H1 (cell line): Measurements from ENCODE around the gene AIM2. TPM values are rescaled to one million over a fixed set of nuclear protein-coding genes. Genes with fewer than 3 reads are reported as not detected.

Source experiments
- CTCF ChIA-PET: fragments of 300-600 bp; sonication (Branson Sonifier 250); formaldehyde crosslinking; loops from one replicate; lab custom pipeline; 2021; ENCODE audit not compliant: partially characterized antibody; lab: Charles Lee
- POLR2A ChIA-PET: fragments of 300-600 bp; sonication (Branson Sonifier 250); formaldehyde crosslinking; loops from one replicate; lab custom pipeline; 2021; ENCODE audit warnings: inconsistent platforms; ENCODE audit not compliant: partially characterized antibody; lab: Charles Lee
- DNase-seq, 2 experiments: peaks; one replicate each; pipeline versions ENCODE4 v3.0.0 to v3.0.0-alpha.2; 2010 to 2022; ENCODE audit warnings: low spot score in 2 of 2, low read depth in 1 of 2, mixed read lengths in 1 of 2
- FAIRE-seq: peaks from 2 replicates; lab custom pipeline; 2011; peaks lifted over from hg19 to GRCh38; lab: Jason Lieb, UNC
- H2AFZ ChIP-seq: 2 replicates; pipeline ENCODE4 v1.8.1; 2012; ENCODE audit warnings: low read length, inconsistent platforms
- H2AK5ac ChIP-seq: 2 replicates; pipeline ENCODE4 v1.6.1; 2013; ENCODE audit warnings: low read depth, low read length
- H2BK120ac ChIP-seq: replicated peaks from 2 replicates; pipeline ENCODE3; 2013; ENCODE audit warnings: low read depth, low read length, inconsistent platforms
- H2BK12ac ChIP-seq: 2 replicates; pipeline ENCODE4 v1.6.1; 2013; ENCODE audit warnings: low read depth, low read length
- H2BK15ac ChIP-seq: 2 replicates; pipeline ENCODE4 v1.6.1; 2013; ENCODE audit warnings: low read length
- H2BK20ac ChIP-seq: 2 replicates; pipeline ENCODE4 v1.6.1; 2013; ENCODE audit warnings: low read length
- H2BK5ac ChIP-seq: 2 replicates; pipeline ENCODE4 v1.6.1; 2013; ENCODE audit warnings: low read depth, low read length
- H3K14ac ChIP-seq: 2 replicates; pipeline ENCODE4 v1.6.1; 2013; ENCODE audit warnings: inconsistent platforms; ENCODE audit not compliant: insufficient read length
- H3K18ac ChIP-seq: 2 replicates; pipeline ENCODE4 v1.6.1; 2013; ENCODE audit warnings: low read length; ENCODE audit errors: extremely low read depth
- H3K23ac ChIP-seq: 2 replicates; pipeline ENCODE4 v1.6.1; 2013; ENCODE audit warnings: inconsistent platforms; ENCODE audit not compliant: insufficient read length
- H3K23me2 ChIP-seq: 2 replicates; pipeline ENCODE4 v1.6.1; 2013; ENCODE audit warnings: low read depth, low read length
- H3K27ac ChIP-seq: 2 replicates; pipeline ENCODE4 v1.6.1; 2011; ENCODE audit warnings: low read depth, low read length, inconsistent platforms
- H3K27me3 ChIP-seq, 4 experiments: replicated peaks in 1 of 4; 1 replicate in 1 of 4; 2 replicates in 3 of 4; pipeline versions ENCODE4 v1.6.1 to v1.8.1; 2011 to 2013; ENCODE audit warnings: low read length in 3 of 4, mild to moderate bottlenecking in 3 of 4, inconsistent platforms in 2 of 4, mixed read lengths in 2 of 4, moderate library complexity in 1 of 4; ENCODE audit not compliant: control insufficient read depth in 3 of 4, insufficient read depth in 3 of 4; ENCODE audit errors: extremely low read depth in 1 of 4
- H3K36me3 ChIP-seq, 4 experiments: 2 replicates each; pipeline versions ENCODE4 v1.6.1 to v1.8.1; 2011 to 2013; ENCODE audit warnings: mild to moderate bottlenecking in 4 of 4, low read length in 3 of 4, moderate library complexity in 2 of 4, control low read depth in 1 of 4, inconsistent platforms in 1 of 4; ENCODE audit not compliant: insufficient read depth in 4 of 4, control insufficient read depth in 2 of 4
- H3K4ac ChIP-seq: replicated peaks from 2 replicates; pipeline ENCODE3; 2013; ENCODE audit warnings: low read length, low read depth, mixed read lengths, inconsistent platforms; ENCODE audit not compliant: insufficient read length
- H3K4me1 ChIP-seq, 4 experiments: replicated peaks in 1 of 4; 1 replicate in 1 of 4; 2 replicates in 3 of 4; pipeline versions ENCODE4 v1.6.1 to v1.8.1; 2011 to 2013; ENCODE audit warnings: low read length in 3 of 4, inconsistent platforms in 2 of 4, mixed read lengths in 1 of 4; ENCODE audit not compliant: insufficient read depth in 4 of 4, control insufficient read depth in 3 of 4
- H3K4me2 ChIP-seq, 2 experiments: 2 replicates each; pipeline versions ENCODE4 v1.6.1 to v1.8.1; 2011 to 2013; ENCODE audit warnings: low read depth in 2 of 2, low read length in 2 of 2, control low read depth in 1 of 2, inconsistent platforms in 1 of 2, mild to moderate bottlenecking in 1 of 2; ENCODE audit not compliant: insufficient read depth in 1 of 2
- H3K4me3 ChIP-seq, 4 experiments: fragments of 200-600, 300-600 bp in 1 of 4; sonication (generic), shearing (Covaris generic), sonication (Bioruptor Twin) in 1 of 4; 2 replicates each; pipeline versions ENCODE4 v1.5.1 to v1.8.1; 2011 to 2016; ENCODE audit warnings: low read length in 4 of 4, low read depth in 3 of 4, control low read depth in 2 of 4, inconsistent platforms in 2 of 4, mild to moderate bottlenecking in 2 of 4, mixed read lengths in 1 of 4, moderate library complexity in 1 of 4; ENCODE audit not compliant: insufficient read depth in 2 of 4; ENCODE audit errors: extremely low read depth in 1 of 4
- H3K56ac ChIP-seq: replicated peaks from 2 replicates; pipeline ENCODE3; 2013; ENCODE audit warnings: low read depth, mild to moderate bottlenecking, mixed read lengths, low read length, inconsistent platforms; ENCODE audit not compliant: insufficient read length
- H3K79me1 ChIP-seq: 2 replicates; pipeline ENCODE4 v1.6.1; 2013; ENCODE audit warnings: low read depth, low read length, control low read depth
- H3K79me2 ChIP-seq, 2 experiments: 2 replicates each; pipeline versions ENCODE4 v1.6.1 to v1.8.1; 2012 to 2013; ENCODE audit warnings: low read length in 2 of 2, mild to moderate bottlenecking in 2 of 2, inconsistent platforms in 1 of 2; ENCODE audit not compliant: insufficient read depth in 2 of 2, control insufficient read depth in 1 of 2
- H3K9ac ChIP-seq, 4 experiments: replicated peaks in 1 of 4; 1 replicate in 1 of 4; 2 replicates in 3 of 4; pipeline versions ENCODE4 v1.6.1 to v1.8.1; 2011 to 2013; ENCODE audit warnings: low read depth in 3 of 4, low read length in 3 of 4, control low read depth in 2 of 4, mild to moderate bottlenecking in 2 of 4, moderate library complexity in 2 of 4, inconsistent platforms in 1 of 4; ENCODE audit errors: extremely low read depth in 1 of 4
- H3K9me3 ChIP-seq, 2 experiments: 2 replicates each; pipeline versions ENCODE4 v1.6.1 to v1.8.1; 2012 to 2013; ENCODE audit warnings: mild to moderate bottlenecking in 2 of 2, moderate library complexity in 2 of 2, control low read depth in 1 of 2, inconsistent platforms in 1 of 2, low read depth in 1 of 2, low read length in 1 of 2, mixed read lengths in 1 of 2; ENCODE audit not compliant: insufficient read depth in 2 of 2
- H4K20me1 ChIP-seq, 2 experiments: replicated peaks in 1 of 2; 2 replicates each; pipeline versions ENCODE3 to v1.8.1; 2011 to 2013; ENCODE audit warnings: inconsistent platforms in 2 of 2, low read length in 2 of 2, mild to moderate bottlenecking in 1 of 2; ENCODE audit not compliant: insufficient read depth in 2 of 2, control insufficient read depth in 1 of 2
- H4K5ac ChIP-seq: 2 replicates; pipeline ENCODE4 v1.6.1; 2013; ENCODE audit warnings: low read length, low read depth, mixed read lengths, inconsistent platforms; ENCODE audit not compliant: insufficient read length
- H4K8ac ChIP-seq: 2 replicates; pipeline ENCODE4 v1.8.0; 2013; ENCODE audit warnings: mild to moderate bottlenecking, moderate library complexity, low read length, inconsistent platforms; ENCODE audit not compliant: insufficient read depth; ENCODE audit errors: extremely low read depth
- H4K91ac ChIP-seq: replicated peaks from 2 replicates; pipeline ENCODE3; 2013; ENCODE audit warnings: low read length, mixed read lengths, inconsistent platforms; ENCODE audit not compliant: insufficient read length
- CHD1 ChIP-seq: IDR thresholded peaks from 2 replicates; pipeline ENCODE4 v1.6.1; 2012; ENCODE audit warnings: low read depth, low read length, improper control_type of control experiment
- CHD2 ChIP-seq: IDR thresholded peaks from 2 replicates; pipeline ENCODE4 v1.6.1; 2012; ENCODE audit warnings: low read length, improper control_type of control experiment
- EP300 ChIP-seq, 2 experiments: IDR thresholded peaks; 1 replicate in 1 of 2; 2 replicates in 1 of 2; pipeline ENCODE4 v1.6.1; 2011 to 2012; ENCODE audit warnings: low read depth in 2 of 2, low read length in 2 of 2, mild to moderate bottlenecking in 2 of 2, borderline replicate concordance in 1 of 2, inconsistent platforms in 1 of 2, moderate library complexity in 1 of 2
- FOSL1 ChIP-seq: IDR thresholded peaks from 2 replicates; pipeline ENCODE4 v1.6.1; 2011; ENCODE audit warnings: mild to moderate bottlenecking, low read depth, low read length, moderate library complexity; ENCODE audit not compliant: insufficient read depth
- HDAC2 ChIP-seq, 2 experiments: fragments of 300-600 bp in 1 of 2; sonication (generic) in 1 of 2; IDR thresholded peaks; 2 replicates each; pipeline ENCODE4 v1.6.1; 2011 to 2012; ENCODE audit warnings: low read depth in 2 of 2, low read length in 2 of 2, mild to moderate bottlenecking in 2 of 2, moderate library complexity in 2 of 2, borderline replicate concordance in 1 of 2, inconsistent platforms in 1 of 2
- NANOG ChIP-seq: IDR thresholded peaks from 2 replicates; pipeline ENCODE4 v1.6.1; 2011; ENCODE audit warnings: low read length, low read depth, mild to moderate bottlenecking, inconsistent platforms; ENCODE audit not compliant: insufficient read depth, poor library complexity, severe bottlenecking
- NRF1 ChIP-seq: IDR thresholded peaks from 2 replicates; pipeline ENCODE4 v1.6.1; 2011; ENCODE audit warnings: mild to moderate bottlenecking, low read depth, low read length, improper control_type of control experiment
- PHF8 ChIP-seq: fragments of 200-600 bp; sonication (generic); conservative IDR thresholded peaks from 2 replicates; pipeline ENCODE4 v1.7.1; 2012; ENCODE audit warnings: low read depth, mild to moderate bottlenecking, inconsistent platforms, low read length, moderate library complexity
- POLR2A ChIP-seq, 2 experiments: IDR thresholded peaks; 1 replicate in 1 of 2; 2 replicates in 1 of 2; pipeline ENCODE4 v1.6.1; 2011; ENCODE audit warnings: low read depth in 2 of 2, low read length in 2 of 2, mild to moderate bottlenecking in 2 of 2; ENCODE audit errors: control extremely low read depth in 1 of 2
- POU5F1 ChIP-seq: IDR thresholded peaks from 2 replicates; pipeline ENCODE4 v1.6.1; 2011; ENCODE audit warnings: low read depth, mild to moderate bottlenecking, low read length, moderate library complexity
- RBBP5 ChIP-seq: IDR thresholded peaks from 2 replicates; pipeline ENCODE4 v1.7.1; 2012; ENCODE audit warnings: low read depth, mild to moderate bottlenecking, inconsistent platforms, low read length, moderate library complexity, borderline replicate concordance
- SIN3A ChIP-seq, 2 experiments: IDR thresholded peaks in 1 of 2; conservative IDR thresholded peaks in 1 of 2; 2 replicates each; pipeline ENCODE4 v1.6.1; 2011 to 2012; ENCODE audit warnings: low read length in 2 of 2, improper control_type of control experiment in 1 of 2, low read depth in 1 of 2, mild to moderate bottlenecking in 1 of 2
- SP4 ChIP-seq: IDR thresholded peaks from 2 replicates; pipeline ENCODE4 v1.6.1; 2012; ENCODE audit warnings: low read length, inconsistent platforms
- TCF12 ChIP-seq: IDR thresholded peaks from 2 replicates; pipeline ENCODE4 v1.6.1; 2011; ENCODE audit warnings: low read depth, mild to moderate bottlenecking, low read length
- TEAD4 ChIP-seq: IDR thresholded peaks from 2 replicates; pipeline ENCODE4 v1.6.1; 2012; ENCODE audit warnings: low read depth, low read length, inconsistent platforms, mixed read lengths
- WGBS, 2 experiments: shearing (Covaris generic) in 1 of 2; methylation state at CpG; one replicate each; pipeline versions ENCODE4 v1.1.6 to v1.1.7; 2013 to 2015; ENCODE audit warnings: low lambda C conversion rate in 2 of 2, mixed read lengths in 2 of 2, inconsistent platforms in 1 of 2, low coverage in 1 of 2, missing lambda C conversion rate in 1 of 2; ENCODE audit not compliant: insufficient replicate concordance in 2 of 2, insufficient coverage in 1 of 2, insufficient read length in 1 of 2; ENCODE audit errors: extremely low coverage in 1 of 2, missing lambda C conversion rate in 1 of 2; 5-methylcytosine and 5-hydroxymethylcytosine counted together
- polyA plus RNA-seq, 7 experiments: library from polyadenylated mRNA; depleted of rRNA in 3 of 7; stranded (reverse) in 5 of 7; unstranded in 2 of 7; fragments of >200 nt in 5 of 7; fragments of 200-250 nt in 2 of 7; gene quantifications; 1 replicate in 5 of 7; 2 replicates in 1 of 7; 4 replicates in 1 of 7; pipeline versions ENCODE4 v1.2.1 to v1.2.3, GENCODE V29; 2011 to 2013; ENCODE audit warnings: missing spikeins in 2 of 7, mixed read lengths in 2 of 7
- total RNA-seq: library from RNA; stranded (reverse); fragmentation: NEBNext Ultra II Directional; extraction: Animal tissue kit (Norgen Biotek cat#: 25700); gene quantifications from 2 replicates; pipeline ENCODE4 v1.2.1, GENCODE V29; 2021

Gene AIM2
- total and polyA plus RNA-seq, 2 of the 8 experiments (the other 6 are each of a cell fraction or from before 2014, with no cell fraction given), result 0.21 to 2.1 TPM

- Histone ChIP-seq H3K4me3 (no peak overlapping the region), H2BK5ac (no peak overlapping the region), H2BK12ac (no peak overlapping the region), H3K56ac (no peak overlapping the region), H3K4me1 (peaks cover 0 to 6% (median 0%) of the 10 kb centered on the region in 4 experiments; a peak in 1 of 7 replicates), H2AFZ (no peak overlapping the region), H3K9ac (no peak overlapping the region), H3K4ac (no peak overlapping the region), H4K91ac (no peak overlapping the region), H2BK20ac (no peak overlapping the region), H3K4me2 (no peak overlapping the region), H3K14ac (no peak overlapping the region), H4K5ac (no peak overlapping the region), H3K23ac (no peak overlapping the region), H2BK15ac (no peak overlapping the region), H3K9me3 (no peaks in the 10 kb centered on the region), H2BK120ac (no peak overlapping the region), H2AK5ac (no peak overlapping the region), H3K36me3 (no peaks in the 10 kb centered on the region), H3K79me1 (no peaks in the 10 kb centered on the region), H3K18ac (no peak overlapping the region), H4K20me1 (no peaks in the 10 kb centered on the region), H3K27me3 (no peaks in the 10 kb centered on the region), H3K79me2 (no peaks in the 10 kb centered on the region), H4K8ac (no peak overlapping the region), H3K23me2 (no peaks in the 10 kb centered on the region), H3K27ac (no peak overlapping the region)
- 88% methylated on average over 2 of the region's 2 CpGs; no CpG with 5 or more reads in 1 of the 2 experiments for WGBS, 2 experiments
- no peak for DNase-seq
- ChIA-PET POLR2A (no interaction called here), CTCF (interaction anchor here (0.7 to 3.8 kb wide), 8 partner anchors 9 to 704 kb away, joined by 3 to 18 read pairs (median 4); no protein-coding TSS in a partner anchor)
- no peak for FAIRE-seq
- TF ChIP-seq TCF12 (no peak), POU5F1 (no peak), TEAD4 (no peak), HDAC2 (IDR thresholded peaks at IDR 0.05; ENCODE audit: borderline replicate concordance in 1 of 2, low read depth in 2 of 2, low read length in 2 of 2) (no peak), SIN3A (conservative IDR thresholded peaks at IDR 0.05 in 1 of 2, IDR thresholded peaks at IDR 0.05 in 1 of 2; ENCODE audit: low read depth in 1 of 2, low read length in 2 of 2) (no peak), NRF1 (no peak), CHD1 (no peak), PHF8 (no peak), FOSL1 (no peak), CHD2 (no peak), POLR2A (IDR thresholded peaks at IDR 0.05; ENCODE audit: control extremely low read depth in 1 of 2, low read depth in 2 of 2, low read length in 2 of 2) (no peak), EP300 (IDR thresholded peaks at IDR 0.05; ENCODE audit: borderline replicate concordance in 1 of 2, low read depth in 2 of 2, low read length in 2 of 2) (no peak), NANOG (no peak), SP4 (no peak), RBBP5 (no peak)
These were observed 7.7 kb downstream of the AIM2 start for GRCh38 chr1:159068886-159069285.
